CD4-positive, alpha-beta T cell treated with Interferon alpha-2 for 1 hour (primary cell): ENCODE data around the gene RUNX1.

Source experiments
- DNase-seq, 2 donors: peaks; one replicate each; pipeline ENCODE4 v3.0.0-alpha.2; 2020 to 2022

Gene RUNX1

GRCh38 chr21:34889676-34890469 lies 159.2 kb downstream of the RUNX1 start:
- peak; percentile 69 to 78 for DNase-seq

- peak in 1 of 2 donors; percentile 59 for DNase-seq
Measured at GRCh38 chr21:34889320-34889675, 159.8 kb downstream of the RUNX1 start.

GRCh38 chr21:34888569-34889319 lies 160.4 kb downstream of the RUNX1 start:
- DNase-seq: peak; percentile 82 to 85

GRCh38 chr21:34887725-34888568 lies 161.2 kb downstream of the RUNX1 start:
- peak; percentile 83 for DNase-seq

GRCh38 chr21:34887105-34887442 lies 162.0 kb downstream of the RUNX1 start:
- DNase-seq: no peak

- DNase-seq: peak; percentile 20 to 21
Measured at GRCh38 chr21:34886240-34887104, 162.6 kb downstream of the RUNX1 start.

- DNase-seq: no peak
Measured at GRCh38 chr21:34885626-34886239, 163.4 kb downstream of the RUNX1 start.

- no peak for DNase-seq
Measured at GRCh38 chr21:34885125-34885524, 164.0 kb downstream of the RUNX1 start.

- no peak for DNase-seq
Measured at GRCh38 chr21:34884346-34884929, 164.7 kb downstream of the RUNX1 start.

- DNase-seq: no peak
Measured at GRCh38 chr21:34883491-34884271, 165.4 kb downstream of the RUNX1 start.

GRCh38 chr21:34882719-34883131 lies 166.4 kb downstream of the RUNX1 start:
- no peak for DNase-seq

GRCh38 chr21:34881839-34882371 lies 167.2 kb downstream of the RUNX1 start:
- no peak for DNase-seq

GRCh38 chr21:34881421-34881820 lies 167.7 kb downstream of the RUNX1 start:
- no peak for DNase-seq

- no peak for DNase-seq
Measured at GRCh38 chr21:34880401-34880800, 168.7 kb downstream of the RUNX1 start.

GRCh38 chr21:34878940-34879339 lies 170.2 kb downstream of the RUNX1 start:
- no peak for DNase-seq

- no peak for DNase-seq
Measured at GRCh38 chr21:34878501-34878900, 170.6 kb downstream of the RUNX1 start.

- no peak for DNase-seq
Measured at GRCh38 chr21:34877485-34878128, 171.5 kb downstream of the RUNX1 start.

- DNase-seq: no peak
Measured at GRCh38 chr21:34875830-34876229, 173.3 kb downstream of the RUNX1 start.

GRCh38 chr21:34874684-34875513 lies 174.2 kb downstream of the RUNX1 start:
- no peak for DNase-seq
